Medulla oblongata (tissue), 1 donor: ENCODE results near the gene DDX10.

ENCODE experiments used
- DNase-seq: peaks from one replicate; pipeline ENCODE4 v3.0.0-alpha.2; 2015; ENCODE audit errors: extremely low spot score

The DDX10 gene

DNA sequence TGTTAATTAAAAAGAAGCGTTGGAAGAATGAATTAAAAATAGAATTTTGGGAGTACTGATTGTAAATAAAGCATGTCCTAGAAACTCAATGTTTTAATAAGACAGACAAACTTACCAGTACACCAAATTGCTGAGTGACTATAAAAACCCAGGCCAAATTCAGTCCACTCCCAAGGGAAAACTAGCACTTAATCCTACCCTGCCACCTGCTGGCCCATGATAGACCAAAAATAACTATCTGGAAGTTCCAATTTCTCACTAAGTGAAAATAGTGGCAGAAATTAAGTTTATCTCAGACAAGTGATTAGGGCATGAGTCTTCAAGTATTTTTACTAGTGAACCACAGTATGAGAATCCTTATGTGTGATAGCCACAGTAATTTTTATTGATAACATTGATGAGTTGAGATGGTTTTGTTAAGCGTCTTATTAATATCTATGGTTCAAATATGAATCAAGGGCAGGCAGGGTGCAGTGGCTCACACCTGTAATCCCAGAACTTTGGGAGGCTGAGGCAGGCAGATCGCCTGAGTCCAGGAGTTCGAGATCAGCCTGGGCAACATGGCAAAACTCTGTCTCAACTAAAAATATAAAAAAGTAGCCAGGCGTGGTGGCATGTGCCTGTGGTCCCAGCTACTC is 9.8 kb upstream of the DDX10 start:
- peak; percentile 39 for DNase-seq

DNA sequence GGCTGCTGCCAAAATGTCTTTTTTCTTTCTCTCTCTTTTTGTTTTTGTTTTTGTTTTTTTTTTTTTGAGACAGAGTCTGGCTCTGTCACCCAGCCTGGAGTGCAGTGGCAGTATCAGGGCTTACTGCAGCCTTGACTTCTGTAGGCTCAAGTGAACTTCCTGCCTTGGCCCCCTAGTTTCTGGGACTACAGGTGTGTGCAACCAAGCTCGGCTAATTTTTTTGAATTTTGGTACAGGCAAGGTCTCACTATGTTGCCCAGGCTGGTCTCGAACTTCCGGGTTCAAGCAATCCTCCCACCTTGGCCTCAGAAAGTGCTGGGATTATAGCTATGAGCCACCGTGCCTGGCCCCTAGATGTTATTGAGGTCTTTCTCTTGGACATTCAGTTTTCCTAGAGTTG is 2.2 kb upstream of the DDX10 start:
- no peak for DNase-seq

DNA sequence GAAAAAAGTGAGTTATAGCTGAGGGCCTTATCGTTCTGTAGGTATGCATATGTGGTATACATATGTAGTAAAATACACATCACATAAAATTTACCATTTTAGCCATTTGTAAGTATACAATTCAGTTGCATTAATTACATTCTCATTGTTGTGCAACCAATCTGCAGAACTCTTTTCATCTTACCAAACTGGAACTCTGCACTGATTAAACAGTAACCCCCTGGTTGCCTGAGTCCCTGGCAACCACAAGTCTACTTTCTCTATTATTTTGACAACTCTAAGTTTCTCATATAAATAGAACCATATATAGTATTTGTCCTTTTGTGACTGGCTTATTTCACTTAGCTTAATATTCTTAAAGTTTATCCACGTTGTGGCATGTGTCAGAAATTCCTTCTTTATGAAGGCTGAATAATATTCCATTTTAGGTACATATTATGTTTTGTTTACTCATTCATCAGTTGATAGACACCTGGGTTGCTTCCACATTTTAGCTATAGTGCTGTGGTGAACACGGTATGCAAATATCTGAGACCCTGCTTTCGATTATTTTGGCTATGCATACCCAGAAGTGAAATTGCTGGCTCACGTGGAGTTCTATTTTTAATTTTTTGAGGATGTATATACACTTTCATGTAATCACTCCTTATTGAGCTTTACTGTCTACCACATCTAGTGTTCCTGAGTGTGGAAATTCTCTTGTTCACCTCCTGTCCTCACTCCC is 1.6 kb upstream of the DDX10 start:
- DNase-seq: no peak

DNA sequence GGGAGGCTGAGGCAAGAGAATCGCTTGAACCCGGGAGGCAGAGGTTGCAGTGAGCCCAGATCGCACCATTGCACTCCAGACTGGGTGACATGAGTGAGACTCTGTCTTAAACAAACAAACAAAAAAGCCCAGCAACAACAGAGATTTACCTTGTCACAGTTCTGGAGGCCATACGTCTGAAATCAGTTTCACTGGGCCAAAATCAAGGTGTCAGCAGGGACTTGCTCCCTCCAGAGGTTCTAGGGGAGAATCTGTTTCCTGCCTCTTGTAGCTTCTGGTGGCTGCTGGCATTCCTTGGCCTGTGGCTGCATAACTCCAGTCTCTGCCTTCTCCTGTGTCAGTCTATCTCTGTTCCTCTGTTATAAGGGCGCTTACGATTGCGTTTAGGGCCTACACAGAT is 1.5 kb downstream of the DDX10 start:
- DNase-seq: no peak

DNA sequence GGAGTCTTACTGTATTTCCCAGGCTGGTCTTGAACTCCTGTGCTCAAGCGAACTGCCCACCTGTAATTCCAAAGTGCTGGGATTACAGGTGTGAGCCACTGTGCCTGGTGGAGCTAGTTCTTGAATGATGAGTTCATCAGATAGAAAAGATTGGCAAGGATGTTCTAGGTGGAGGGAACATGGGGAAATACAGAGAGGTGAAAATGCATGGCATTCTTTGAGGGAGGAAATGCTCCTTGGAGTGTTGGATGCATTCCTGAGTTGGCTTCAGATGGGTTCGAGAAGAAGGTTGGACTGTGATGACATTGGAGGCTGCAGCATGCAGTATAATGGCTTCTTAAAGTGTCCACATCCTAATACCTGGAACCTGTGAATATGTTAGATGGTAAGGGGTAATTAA is 4.4 kb downstream of the DDX10 start:
- DNase-seq: no peak

DNA sequence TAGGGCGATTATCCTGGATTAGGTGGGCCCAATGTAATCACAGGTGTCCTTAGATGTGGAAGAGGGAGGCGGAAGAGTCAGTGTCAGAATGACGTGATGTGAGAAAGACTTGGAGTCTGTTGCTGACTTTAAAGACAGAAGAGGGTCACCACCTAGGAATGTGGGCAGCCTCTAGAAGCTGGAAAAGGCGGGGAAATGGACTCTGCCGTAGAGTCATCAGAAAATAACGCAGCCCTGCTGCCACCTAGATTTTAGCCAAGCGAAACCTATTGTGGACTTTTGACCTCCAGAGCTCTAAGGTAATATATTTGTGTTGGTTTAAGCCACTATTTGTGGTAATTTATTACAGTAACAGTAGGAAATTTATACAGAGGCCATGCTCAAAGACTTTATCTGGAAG is 4.8 kb downstream of the DDX10 start:
- no peak for DNase-seq

DNA sequence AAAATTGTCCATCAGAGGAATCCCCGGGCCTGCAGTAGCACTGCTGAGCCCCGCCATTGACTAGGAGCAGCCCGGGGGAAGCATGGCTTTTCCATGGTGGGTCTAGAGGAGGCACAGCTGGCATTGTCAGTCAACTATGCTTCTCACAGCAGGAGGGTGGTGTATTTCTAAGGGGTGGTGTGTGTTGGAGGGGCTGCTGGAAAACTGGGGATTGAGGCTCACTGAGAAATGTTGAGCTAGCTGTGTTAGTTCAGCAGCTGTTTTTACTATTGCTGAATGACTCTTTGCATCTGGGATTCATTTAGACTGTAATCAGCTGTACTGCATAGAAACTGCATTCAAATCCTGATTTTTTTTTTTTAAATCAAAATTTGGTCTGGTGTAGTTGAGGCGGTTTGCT is 5.6 kb downstream of the DDX10 start:
- DNase-seq: no peak

DNA sequence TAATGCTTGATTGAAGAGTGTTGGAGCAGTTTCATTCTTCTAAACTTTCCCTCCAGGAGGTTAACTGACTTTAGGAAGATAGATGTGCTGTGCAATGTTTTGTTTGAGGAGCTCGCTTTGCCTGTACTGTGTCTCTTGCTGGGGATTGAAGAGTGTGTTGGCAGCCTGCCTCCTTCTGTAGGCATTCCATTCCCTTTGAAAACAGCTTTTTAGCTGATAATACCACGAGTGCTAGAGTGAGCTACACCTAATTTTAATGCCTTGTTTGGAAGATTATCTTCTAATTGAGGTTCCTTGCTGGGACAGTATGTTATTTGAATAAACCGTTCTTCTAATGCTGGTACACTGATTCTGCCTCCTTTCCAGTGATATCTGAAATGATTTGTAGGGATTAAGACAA is 7.2 kb downstream of the DDX10 start:
- DNase-seq: no peak

DNA sequence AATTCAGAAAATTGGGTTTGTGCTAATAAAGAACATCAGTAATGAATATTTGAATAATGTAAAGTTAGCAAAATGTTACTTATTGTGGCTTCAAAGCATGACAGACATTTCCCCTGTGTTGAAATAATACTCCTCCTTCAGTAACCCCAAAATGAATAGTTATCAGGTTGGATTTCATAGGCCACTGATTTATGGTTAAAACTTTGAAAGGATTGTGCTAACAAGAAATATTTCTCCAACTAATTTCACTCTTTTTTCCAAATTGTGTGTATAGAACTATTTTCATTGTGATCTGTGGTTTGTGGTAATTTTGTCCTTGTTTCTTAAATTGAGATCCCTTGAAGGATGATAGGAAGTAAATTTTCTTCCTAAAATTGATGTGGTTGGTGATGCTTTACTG is 7.9 kb downstream of the DDX10 start:
- no peak for DNase-seq

DNA sequence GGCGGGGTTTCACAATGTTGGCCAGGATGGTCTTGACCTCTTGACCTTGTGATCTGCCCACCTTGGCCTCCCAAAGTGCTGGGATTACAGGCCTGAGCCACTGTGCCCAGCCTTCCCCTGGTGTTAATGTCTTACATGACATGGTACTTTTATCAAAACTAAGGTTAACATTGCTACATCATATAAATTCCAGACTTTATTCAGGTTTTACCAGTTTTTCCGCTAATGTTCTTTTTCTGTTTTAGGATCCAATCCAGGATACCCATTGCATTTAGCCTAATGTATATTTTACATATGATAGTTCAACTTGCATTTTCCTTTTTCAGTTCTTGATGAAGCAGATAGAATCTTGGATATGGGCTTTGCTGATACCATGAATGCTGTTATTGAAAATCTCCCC is 14.2 kb downstream of the DDX10 start:
- no peak for DNase-seq

DNA sequence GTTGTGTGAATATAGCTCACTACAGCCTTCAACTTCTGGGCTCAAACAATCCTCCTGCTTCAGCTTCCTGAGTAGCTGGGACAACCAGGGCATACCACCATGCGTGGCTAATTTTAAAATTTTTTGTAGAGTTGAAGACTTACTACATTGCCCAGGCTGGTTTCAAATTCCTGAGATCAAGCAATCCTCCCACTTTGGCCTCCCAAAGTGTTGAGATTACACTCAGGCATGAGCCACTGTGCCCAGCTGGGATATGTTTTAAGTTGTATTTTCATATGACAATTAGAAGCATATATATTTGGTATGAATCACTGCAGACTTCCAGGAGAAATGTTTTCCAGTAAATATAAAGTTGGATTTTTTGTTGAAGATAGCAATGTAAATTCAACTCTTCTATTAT is 15.4 kb downstream of the DDX10 start:
- DNase-seq: no peak

DNA sequence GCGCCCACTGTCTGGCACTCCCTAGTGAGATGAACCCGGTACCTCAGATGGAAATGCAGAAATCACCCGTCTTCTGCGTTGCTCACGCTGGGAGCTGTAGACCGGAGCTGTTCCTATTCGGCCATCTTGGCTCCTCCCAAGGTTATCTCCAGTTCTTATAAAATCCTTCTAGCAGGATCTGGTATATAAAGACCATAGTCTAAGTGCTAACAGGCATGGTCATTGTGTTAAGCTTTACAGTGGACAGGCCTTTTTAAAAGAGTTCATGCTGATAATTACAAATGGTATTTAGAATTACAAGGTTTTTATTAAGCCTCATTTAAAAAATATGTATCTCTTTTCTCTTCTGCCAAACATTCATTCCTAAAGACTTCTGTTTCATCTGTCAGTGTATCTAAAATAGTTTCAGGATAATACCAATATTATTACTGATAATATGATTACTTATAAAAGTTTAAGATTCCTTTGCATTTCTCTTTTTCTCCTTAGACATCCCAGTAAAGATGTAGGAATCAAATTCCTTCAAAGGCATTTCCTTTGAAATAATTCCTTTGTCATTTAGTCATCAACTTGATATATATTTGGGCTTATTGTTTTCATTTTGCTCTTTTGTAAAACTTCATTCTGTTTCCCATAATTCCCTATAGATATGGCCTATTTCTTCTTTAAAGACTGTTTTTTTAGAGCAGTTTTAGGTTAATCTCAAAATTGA is 20.7 kb downstream of the DDX10 start:
- no peak for DNase-seq

DNA sequence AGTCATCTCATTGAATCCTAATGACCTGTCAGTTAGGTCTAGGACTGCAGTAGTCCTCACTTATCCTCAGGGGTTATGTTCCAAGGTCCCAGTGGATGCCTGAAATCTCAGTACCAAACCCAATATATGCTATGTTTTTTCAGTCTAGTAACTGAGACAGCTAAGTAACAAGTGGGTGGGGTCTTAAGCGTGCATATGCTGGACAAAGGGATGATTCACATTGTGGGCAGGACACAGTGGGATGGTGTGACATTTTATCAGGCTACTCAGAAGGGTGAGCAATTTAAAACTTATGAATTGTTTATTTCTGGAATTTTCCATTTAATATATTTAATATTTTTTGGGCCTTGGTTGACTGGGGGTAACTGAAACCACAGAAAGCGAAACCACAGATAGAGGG is 29.0 kb downstream of the DDX10 start:
- no peak for DNase-seq

DNA sequence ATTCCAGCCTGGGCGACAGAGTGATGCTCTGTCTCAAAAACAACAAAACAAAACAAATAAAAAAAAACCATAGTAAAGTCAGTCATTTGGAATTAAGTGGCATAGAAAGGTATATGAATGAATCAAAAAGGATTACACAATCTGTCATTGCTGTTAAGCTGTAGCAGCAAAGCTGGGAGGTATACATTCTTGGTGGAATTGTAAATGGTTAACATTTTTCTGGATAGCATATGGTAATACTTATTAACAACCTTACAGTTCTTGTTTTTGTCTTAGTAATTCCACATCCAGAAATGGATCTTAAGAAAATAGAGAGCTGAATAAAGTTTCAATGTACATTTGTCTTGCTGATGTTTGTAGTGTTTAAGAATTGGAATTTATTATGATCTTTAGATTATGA is 30.0 kb downstream of the DDX10 start:
- DNase-seq: no peak

DNA sequence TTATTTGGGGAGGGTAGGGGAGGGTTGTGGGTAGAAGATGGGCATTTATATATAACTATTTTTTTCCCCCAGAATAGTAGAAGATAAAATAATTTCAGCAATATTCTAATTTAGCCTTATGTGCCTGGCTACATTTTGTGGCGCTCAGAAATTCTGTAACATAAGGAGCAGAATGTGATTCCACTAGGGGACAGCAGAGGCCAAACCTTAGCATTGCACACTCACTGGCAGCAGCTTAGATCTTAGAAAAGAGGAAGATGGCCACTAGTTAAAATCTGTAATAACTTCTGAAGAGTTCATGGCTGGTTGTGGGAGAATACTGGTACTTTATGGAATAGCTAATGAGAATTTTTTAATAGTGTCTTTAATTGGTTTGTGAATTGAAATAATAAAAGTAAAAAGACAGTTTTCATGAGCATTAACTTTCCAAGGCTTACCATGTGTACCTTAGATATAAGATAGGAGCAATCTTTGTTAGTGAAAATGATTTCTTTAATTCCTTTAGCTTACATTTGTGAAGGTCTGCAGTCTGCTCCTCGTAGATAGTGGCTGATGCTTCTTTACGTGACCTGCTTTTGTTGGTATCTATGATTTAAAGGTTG is 33.1 kb downstream of the DDX10 start:
- peak; percentile 89 for DNase-seq

DNA sequence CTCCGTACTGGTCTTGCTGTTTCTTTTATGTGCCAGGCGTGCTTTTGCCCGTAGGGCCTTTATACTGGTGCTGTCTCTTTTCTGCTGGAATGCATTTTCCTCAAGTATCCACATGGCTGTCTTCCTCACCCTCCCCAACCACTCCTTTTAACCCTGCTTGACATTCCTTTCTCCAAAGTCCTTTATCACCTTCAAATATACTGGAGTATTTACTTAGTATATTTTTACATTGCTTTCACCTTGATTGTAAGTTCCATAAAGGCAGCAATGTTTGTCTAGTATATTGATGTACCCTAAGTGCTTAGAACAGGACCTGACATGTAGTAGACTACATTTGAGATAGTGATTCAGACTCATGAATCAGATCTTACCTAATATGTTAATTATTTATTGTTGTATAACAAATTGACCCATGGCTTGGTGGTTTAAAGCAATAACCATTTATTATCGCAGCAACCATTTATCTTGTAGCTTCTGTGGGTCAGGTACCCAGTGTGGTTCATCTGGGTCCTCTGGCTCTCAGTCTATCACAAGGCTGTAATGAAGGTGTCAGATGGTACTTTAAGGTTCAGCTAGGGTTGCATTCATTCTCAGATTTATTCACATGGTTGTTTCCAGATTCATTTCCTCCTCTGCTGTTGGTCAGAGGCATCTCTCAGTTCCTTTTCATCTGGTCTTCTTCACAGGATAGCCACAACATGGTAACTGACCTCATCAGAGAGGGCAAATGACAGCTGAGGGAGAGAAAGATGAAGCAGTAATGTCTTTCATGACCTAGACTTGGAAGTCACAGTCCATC is 34.2 kb downstream of the DDX10 start:
- DNase-seq: no peak

DNA sequence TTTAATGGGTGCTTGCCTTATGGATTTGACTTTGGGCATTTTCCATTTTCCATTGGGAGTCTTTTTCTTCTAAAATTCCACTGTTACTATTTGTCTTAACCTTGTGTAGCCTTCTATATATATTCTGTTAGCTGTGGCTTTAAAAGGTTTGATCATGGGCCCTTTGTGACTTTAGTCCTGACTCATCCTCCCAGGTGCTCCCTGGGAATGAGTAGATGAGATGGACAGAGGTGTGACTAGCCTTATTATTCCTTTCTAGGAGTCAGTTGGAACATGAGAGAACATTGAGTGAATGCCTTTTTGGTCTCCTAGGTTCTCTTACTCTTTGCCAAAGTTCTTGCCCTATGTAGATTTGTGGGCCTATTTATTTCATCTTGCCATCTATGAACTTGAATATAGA is 39.0 kb downstream of the DDX10 start:
- DNase-seq: no peak

DNA sequence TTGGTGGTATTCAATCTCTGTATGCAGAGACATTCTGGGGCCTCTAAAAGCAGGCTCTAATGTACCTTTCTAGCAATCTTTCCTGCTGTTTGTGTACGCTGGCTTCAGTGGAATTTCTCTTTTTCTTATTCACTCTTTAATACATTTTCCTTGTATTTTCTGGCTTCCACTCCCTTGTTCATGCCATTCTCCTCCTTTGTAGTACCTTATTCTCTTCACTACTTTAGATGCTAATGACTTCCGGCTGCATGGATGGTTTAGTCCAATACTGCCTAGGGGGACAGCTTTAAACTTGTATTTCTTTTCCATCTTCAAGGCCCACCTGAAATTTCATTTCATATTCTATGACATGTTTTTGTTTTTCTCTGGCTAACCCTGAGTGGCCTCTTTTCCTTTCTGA is 40.2 kb downstream of the DDX10 start:
- no peak for DNase-seq

DNA sequence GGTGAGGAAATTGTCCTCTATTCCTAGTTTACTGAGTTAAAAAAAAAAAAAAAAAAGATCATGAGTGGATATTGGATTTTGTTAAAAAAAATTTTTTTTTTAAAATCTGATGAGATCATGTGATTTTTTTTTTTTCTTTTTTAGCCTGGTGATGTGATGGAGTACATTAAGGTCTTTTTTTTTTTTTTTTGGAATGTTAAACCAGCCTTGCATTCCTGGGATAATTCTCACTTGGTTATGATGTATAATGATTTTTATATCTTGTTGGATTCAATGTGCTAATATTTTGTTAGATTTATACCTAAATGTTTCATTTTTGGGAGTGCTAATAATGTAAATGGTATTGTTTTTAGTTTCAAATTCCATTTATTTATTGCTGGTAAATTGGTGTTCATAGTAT is 43.3 kb downstream of the DDX10 start:
- DNase-seq: no peak

DNA sequence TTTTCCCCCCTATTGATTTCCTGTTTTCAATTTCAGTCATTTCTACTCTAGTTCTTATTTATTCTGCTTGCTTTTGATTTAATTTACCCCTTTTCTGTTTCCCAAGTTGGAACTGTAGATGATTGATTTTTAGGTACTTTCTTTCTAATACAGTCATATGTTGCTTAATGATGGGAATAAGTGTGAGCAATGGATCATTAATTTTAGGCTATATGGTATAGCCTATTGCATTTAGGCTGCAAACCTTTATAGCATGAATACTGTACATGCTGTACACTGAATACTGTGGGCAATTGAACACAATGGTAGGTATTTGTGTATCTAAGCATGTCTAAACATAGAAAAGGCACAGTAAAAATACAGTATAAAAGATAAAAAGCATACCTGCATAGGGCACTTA is 44.9 kb downstream of the DDX10 start:
- DNase-seq: no peak

DNA sequence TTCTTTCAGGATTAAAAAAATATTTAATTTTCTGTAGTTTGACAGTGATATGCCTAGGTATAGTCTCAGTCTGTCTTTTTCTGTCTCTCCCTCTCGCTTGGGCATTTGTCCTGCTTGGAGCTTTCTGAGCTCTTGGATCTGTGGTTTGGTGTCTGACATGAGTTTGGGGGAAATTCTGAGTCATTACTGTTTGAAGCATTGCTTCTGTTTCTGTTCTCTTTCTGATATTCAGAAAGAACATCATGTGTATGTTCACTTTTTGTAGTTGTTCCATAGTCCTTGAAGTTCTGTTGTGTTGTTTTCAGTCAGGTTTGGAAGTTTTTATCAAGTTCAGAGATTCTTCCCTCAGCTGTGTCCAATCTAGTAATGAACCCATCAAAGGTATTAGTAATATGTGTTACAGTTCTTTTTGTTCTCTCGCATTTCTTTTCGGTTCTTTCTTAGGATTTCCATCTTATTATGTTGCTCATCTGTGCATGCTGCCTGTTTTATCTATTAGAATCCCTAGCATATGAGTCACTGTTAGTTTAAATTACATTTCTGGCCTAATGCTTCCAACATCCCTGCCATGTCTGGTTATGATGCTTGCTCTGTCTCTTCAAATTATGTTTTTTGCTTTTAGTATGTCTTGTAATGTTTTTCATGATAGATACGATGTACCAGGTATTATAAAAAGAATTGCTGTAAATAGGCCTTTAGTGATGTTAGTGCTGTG is 48.4 kb downstream of the DDX10 start:
- no peak for DNase-seq
